PFSK-1 (cell line): ENCODE measurements around the gene CELA2A.

Source experiments
- FOXP2 ChIP-seq: optimal IDR thresholded peaks from 2 replicates; pipeline ENCODE3; 2011; ENCODE audit warnings: borderline replicate concordance, control low read depth, inconsistent platforms; ENCODE audit not compliant: insufficient read depth; ENCODE audit errors: extremely low read length, extremely low read depth
- POLR2AphosphoS5 ChIP-seq: IDR thresholded peaks from 2 replicates; pipeline ENCODE4 v1.6.1; 2012; ENCODE audit warnings: low read depth, mild to moderate bottlenecking, control low read depth, low read length, moderate library complexity
- REST ChIP-seq, 2 experiments: IDR thresholded peaks; 2 replicates each; pipeline versions ENCODE4 v1.6.1 to v1.8.0; 2011 to 2012; ENCODE audit warnings: low read depth in 2 of 2, low read length in 2 of 2, control low read depth in 1 of 2, inconsistent platforms in 1 of 2, mild to moderate bottlenecking in 1 of 2, moderate library complexity in 1 of 2; ENCODE audit not compliant: insufficient read depth in 1 of 2
- SIN3A ChIP-seq: IDR thresholded peaks from 2 replicates; pipeline ENCODE4 v1.6.1; 2012; ENCODE audit warnings: mild to moderate bottlenecking, low read length, moderate library complexity, borderline replicate concordance; ENCODE audit not compliant: insufficient read depth
- TAF1 ChIP-seq: IDR thresholded peaks from 2 replicates; pipeline ENCODE4 v1.6.1; 2012; ENCODE audit warnings: low read length, control low read depth, borderline replicate concordance; ENCODE audit not compliant: insufficient read depth

Gene CELA2A

GRCh38 chr1:15493869-15494390 is 37.4 kb downstream of the CELA2A start:
- TF ChIP-seq REST (IDR thresholded peaks at IDR 0.05; ENCODE audit: insufficient read depth in 1 of 2, low read depth in 2 of 2, low read length in 2 of 2) (no peak), SIN3A (no peak), POLR2AphosphoS5 (no peak), TAF1 (no peak), FOXP2 (no peak)

- no peak for TF ChIP-seq REST (IDR thresholded peaks at IDR 0.05; ENCODE audit: insufficient read depth in 1 of 2, low read depth in 2 of 2, low read length in 2 of 2)
- no peak for TF ChIP-seq SIN3A
- no peak for TF ChIP-seq TAF1
- TF ChIP-seq FOXP2 = no peak
- no peak for TF ChIP-seq POLR2AphosphoS5
These were observed 43.9 kb downstream of the CELA2A start for GRCh38 chr1:15500184-15501178.

GRCh38 chr1:15501208-15502032 is 44.9 kb downstream of the CELA2A start:
- TF ChIP-seq TAF1 = no peak
- no peak for TF ChIP-seq FOXP2
- TF ChIP-seq REST (IDR thresholded peaks at IDR 0.05; ENCODE audit: insufficient read depth in 1 of 2, low read depth in 2 of 2, low read length in 2 of 2) = no peak
- no peak for TF ChIP-seq SIN3A
- TF ChIP-seq POLR2AphosphoS5 = no peak

- TF ChIP-seq FOXP2 = no peak
- TF ChIP-seq POLR2AphosphoS5 = no peak
- no peak for TF ChIP-seq TAF1
- no peak for TF ChIP-seq REST (IDR thresholded peaks at IDR 0.05; ENCODE audit: insufficient read depth in 1 of 2, low read depth in 2 of 2, low read length in 2 of 2)
- TF ChIP-seq SIN3A = no peak
These were observed 47.9 kb downstream of the CELA2A start for GRCh38 chr1:15504436-15504835.
